GM21825 (cell line): ENCODE data around the gene CFAP97.

Source experiments
- ATAC-seq: cut with Tn5 transposase; IDR thresholded peaks from one replicate; pipeline ENCODE4 v1.9.1; 2021; ENCODE audit warnings: mild to moderate bottlenecking, moderate library complexity; ENCODE audit not compliant: unreplicated experiment

Gene CFAP97

DNA sequence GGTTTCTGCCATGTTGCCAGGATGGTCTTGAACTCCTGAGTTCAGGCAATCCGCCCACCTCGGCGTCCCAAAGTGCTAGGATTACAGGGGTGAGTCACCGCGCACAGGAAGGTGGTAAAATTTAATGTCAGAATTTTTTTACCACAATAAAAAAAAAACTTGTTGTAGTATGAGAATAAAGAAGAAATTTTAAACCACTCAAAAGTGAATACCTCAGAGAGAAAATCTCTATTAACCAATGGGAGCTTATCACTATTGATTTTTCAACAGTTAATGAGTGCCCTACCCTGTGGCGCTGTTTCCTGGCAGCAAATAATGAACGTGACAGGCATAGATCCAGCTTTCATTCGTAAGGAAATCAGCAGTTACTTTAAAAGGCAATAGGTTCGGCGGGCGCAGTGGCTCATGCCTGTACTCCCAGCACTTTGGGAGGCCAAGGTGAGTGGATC, 93.4 kb downstream of the CFAP97 start:
- ATAC-seq, result no peak

DNA sequence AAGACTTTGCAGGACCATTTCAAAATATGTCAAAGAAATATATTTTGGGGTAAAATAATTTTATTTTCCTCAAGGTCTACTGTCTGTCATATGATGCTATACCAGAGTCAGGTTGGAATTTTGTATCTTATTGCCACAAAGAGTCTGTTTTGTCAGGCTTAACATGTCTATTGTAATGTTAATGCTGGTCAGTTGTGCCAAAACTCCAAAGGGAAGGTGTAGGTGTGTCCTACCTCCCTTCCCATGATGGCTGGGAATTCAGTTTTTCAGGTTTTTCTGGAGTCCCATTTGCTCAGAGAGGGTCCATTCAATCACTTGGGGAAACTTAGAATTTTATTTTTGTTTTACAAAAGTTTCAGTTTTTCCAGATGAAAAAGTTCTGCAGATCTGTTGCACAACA, 94.1 kb downstream of the CFAP97 start:
- ATAC-seq, result no peak
